ENCODE measurements around the gene ANXA2.
A peak's percentile ranks its signal among the peaks of the same experiment; 100 is the strongest.

Gene ANXA2

GRCh38 chr15:60397772-60398445, at the start of gene ANXA2:
Gene ANXA2 (minus strand): TSS chr15:60397986. CDS start chr15:60386075, 11,911 bp downstream.
- DNase-seq (ENCODE audit: low read depth), result no peak
- TF ChIP-seq CTCF (IDR thresholded peaks at IDR 0.05; ENCODE audit: low read depth, low read length, missing control alignments), result no peak
- H3K4me3 ChIP-seq (ENCODE audit: low read depth, low read length), result peak within 1 kb of the TSS; percentile 79

GRCh38 chr15:60444289-60444912, 46.6 kb upstream of the ANXA2 start:
- TF ChIP-seq CTCF (IDR thresholded peaks at IDR 0.05; ENCODE audit: low read depth, low read length, missing control alignments), result no peak
- H3K4me3 ChIP-seq (ENCODE audit: low read depth, low read length), result no peak overlapping the region
- DNase-seq (ENCODE audit: low read depth), result no peak

- no peak for TF ChIP-seq CTCF (IDR thresholded peaks at IDR 0.05; ENCODE audit: low read depth, low read length, missing control alignments)
- DNase-seq (ENCODE audit: low read depth), result no peak
- H3K4me3 ChIP-seq (ENCODE audit: low read depth, low read length), result no peak overlapping the region
These were observed 45.0 kb upstream of the ANXA2 start for GRCh38 chr15:60442763-60443162.

- no peak for DNase-seq (ENCODE audit: low read depth)
- no peak for TF ChIP-seq CTCF (IDR thresholded peaks at IDR 0.05; ENCODE audit: low read depth, low read length, missing control alignments)
- H3K4me3 ChIP-seq (ENCODE audit: low read depth, low read length), result no peak overlapping the region
These were observed 44.4 kb upstream of the ANXA2 start for GRCh38 chr15:60442031-60442650.

GRCh38 chr15:60441331-60441730, 43.5 kb upstream of the ANXA2 start:
- no peak overlapping the region for H3K4me3 ChIP-seq (ENCODE audit: low read depth, low read length)
- TF ChIP-seq CTCF (IDR thresholded peaks at IDR 0.05; ENCODE audit: low read depth, low read length, missing control alignments), result no peak
- DNase-seq (ENCODE audit: low read depth), result no peak

GRCh38 chr15:60438646-60439045, 40.9 kb upstream of the ANXA2 start:
- DNase-seq (ENCODE audit: low read depth), result no peak
- no peak overlapping the region for H3K4me3 ChIP-seq (ENCODE audit: low read depth, low read length)
- TF ChIP-seq CTCF (IDR thresholded peaks at IDR 0.05; ENCODE audit: low read depth, low read length, missing control alignments), result no peak
